ENCODE data around the gene RETREG3.
"Not testable (repeated sequence)": the region's sequence is repeated elsewhere in the genome, so short reads cannot be mapped to it uniquely, and the experiment has no call there.

- TF ChIP-seq, protein P1, sequence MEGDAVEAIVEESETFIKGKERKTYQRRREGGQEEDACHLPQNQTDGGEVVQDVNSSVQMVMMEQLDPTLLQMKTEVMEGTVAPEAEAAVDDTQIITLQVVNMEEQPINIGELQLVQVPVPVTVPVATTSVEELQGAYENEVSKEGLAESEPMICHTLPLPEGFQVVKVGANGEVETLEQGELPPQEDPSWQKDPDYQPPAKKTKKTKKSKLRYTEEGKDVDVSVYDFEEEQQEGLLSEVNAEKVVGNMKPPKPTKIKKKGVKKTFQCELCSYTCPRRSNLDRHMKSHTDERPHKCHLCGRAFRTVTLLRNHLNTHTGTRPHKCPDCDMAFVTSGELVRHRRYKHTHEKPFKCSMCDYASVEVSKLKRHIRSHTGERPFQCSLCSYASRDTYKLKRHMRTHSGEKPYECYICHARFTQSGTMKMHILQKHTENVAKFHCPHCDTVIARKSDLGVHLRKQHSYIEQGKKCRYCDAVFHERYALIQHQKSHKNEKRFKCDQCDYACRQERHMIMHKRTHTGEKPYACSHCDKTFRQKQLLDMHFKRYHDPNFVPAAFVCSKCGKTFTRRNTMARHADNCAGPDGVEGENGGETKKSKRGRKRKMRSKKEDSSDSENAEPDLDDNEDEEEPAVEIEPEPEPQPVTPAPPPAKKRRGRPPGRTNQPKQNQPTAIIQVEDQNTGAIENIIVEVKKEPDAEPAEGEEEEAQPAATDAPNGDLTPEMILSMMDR (IDR thresholded peaks at IDR 0.05) = not testable (repeated sequence)
- TF ChIP-seq POLR2A, POLR2AphosphoS5 (IDR thresholded peaks at IDR 0.05): not testable (repeated sequence)
These were observed 56.4 kb downstream of the RETREG3 start, which contains the start of gene HSD17B1 for GRCh38 chr17:42552736-42553135.
